DOHH2 (cell line): ENCODE results near the gene PACRG.

Source experiments
- H3F3A ChIP-seq: fragments of 200-600 bp; sonication (generic), shearing (Covaris generic); 2 replicates; pipeline ENCODE4 v1.6.0; 2016; ENCODE audit warnings: antibody characterized with exemption, mild to moderate bottlenecking; ENCODE audit not compliant: control insufficient read depth, insufficient read depth
- H3K27ac ChIP-seq: fragments of 200-600 bp; sonication (generic); 2 replicates; pipeline ENCODE4 v1.5.1; 2014; ENCODE audit warnings: low read depth, mild to moderate bottlenecking, low read length, moderate library complexity
- H3K27me3 ChIP-seq: fragments of 200-600 bp; sonication (generic); 2 replicates; pipeline ENCODE4 v1.6.1; 2014; ENCODE audit warnings: mild to moderate bottlenecking, low read length, mixed read lengths; ENCODE audit not compliant: control insufficient read depth
- H3K36me3 ChIP-seq: fragments of 200-600 bp; sonication (generic); 2 replicates; pipeline ENCODE4 v1.6.1; 2014; ENCODE audit warnings: mild to moderate bottlenecking, low read length, moderate library complexity, mixed read lengths; ENCODE audit not compliant: control insufficient read depth
- H3K4me1 ChIP-seq: fragments of 200-600 bp; sonication (generic); 2 replicates; pipeline ENCODE4 v1.6.1; 2014; ENCODE audit warnings: mild to moderate bottlenecking, low read length, mixed read lengths; ENCODE audit not compliant: control insufficient read depth
- H3K4me2 ChIP-seq: fragments of 200-600 bp; sonication (generic); 2 replicates; pipeline ENCODE4 v1.6.0; 2014; ENCODE audit warnings: mild to moderate bottlenecking, low read length, moderate library complexity
- H3K4me3 ChIP-seq: fragments of 200-600 bp; sonication (generic); 2 replicates; pipeline ENCODE4 v1.5.1; 2014; ENCODE audit warnings: mild to moderate bottlenecking, low read length, mixed read lengths
- H3K79me2 ChIP-seq: fragments of 200-600 bp; sonication (generic); 2 replicates; pipeline ENCODE4 v1.6.1; 2014; ENCODE audit warnings: mild to moderate bottlenecking, low read length, mixed read lengths; ENCODE audit not compliant: control insufficient read depth
- H3K9me2 ChIP-seq: fragments of 200-600 bp; sonication (generic); replicated peaks from 2 replicates; pipeline ENCODE4 v1.6.1; 2014; ENCODE audit warnings: mild to moderate bottlenecking, low read length, mixed read lengths; ENCODE audit not compliant: control insufficient read depth
- H3K9me3 ChIP-seq: fragments of 200-600 bp; sonication (generic); 2 replicates; pipeline ENCODE4 v1.6.1; 2014; ENCODE audit warnings: antibody characterized with exemption, low read length, mixed read lengths; ENCODE audit not compliant: control insufficient read depth, insufficient read depth
- H4K20me1 ChIP-seq: fragments of 200-600 bp; sonication (generic); 2 replicates; pipeline ENCODE4 v1.6.0; 2014; ENCODE audit warnings: low read depth, mild to moderate bottlenecking, antibody characterized with exemption, low read length, moderate library complexity; ENCODE audit not compliant: control insufficient read depth, insufficient read depth
- CTCF ChIP-seq: fragments of 200-600 bp; sonication (generic); IDR thresholded peaks from one replicate; pipeline ENCODE4 v1.5.1; 2014; ENCODE audit warnings: antibody characterized with exemption, mild to moderate bottlenecking, low read depth, low read length; ENCODE audit not compliant: poor library complexity, severe bottlenecking
- EZH2phosphoT487 ChIP-seq: fragments of 200-600 bp; sonication (generic); IDR thresholded peaks from 2 replicates; pipeline ENCODE4 v1.6.1; 2017; ENCODE audit warnings: borderline replicate concordance, mild to moderate bottlenecking, antibody characterized with exemption, low read length, moderate library complexity, mixed read lengths

PACRG gene

GRCh38 chr6:162700966-162701365 is 26.8 kb upstream of the PACRG start:
- Histone ChIP-seq H3K4me2 (no peak overlapping the region), H3F3A (no peaks in the 10 kb centered on the region), H3K27me3 (no peaks in the 10 kb centered on the region), H4K20me1 (no peaks in the 10 kb centered on the region), H3K4me3 (no peak overlapping the region), H3K9me3 (no peaks in the 10 kb centered on the region), H3K79me2 (no peaks in the 10 kb centered on the region), H3K4me1 (no peaks in the 10 kb centered on the region), H3K9me2 (no peaks in the 10 kb centered on the region), H3K36me3 (no peaks in the 10 kb centered on the region), H3K27ac (no peak overlapping the region)
- TF ChIP-seq CTCF, result no peak
- TF ChIP-seq EZH2phosphoT487, result no peak

- no peaks in the 10 kb centered on the region for H4K20me1 ChIP-seq
- no peaks in the 10 kb centered on the region for H3K4me1 ChIP-seq
- no peak overlapping the region for H3K4me2 ChIP-seq
- H3K36me3 ChIP-seq, result no peaks in the 10 kb centered on the region
- TF ChIP-seq CTCF (no peak), EZH2phosphoT487 (no peak)
- no peaks in the 10 kb centered on the region for H3F3A ChIP-seq
- H3K79me2 ChIP-seq, result no peaks in the 10 kb centered on the region
- no peaks in the 10 kb centered on the region for H3K9me2 ChIP-seq
- no peaks in the 10 kb centered on the region for H3K27me3 ChIP-seq
- H3K4me3 ChIP-seq, result no peak overlapping the region
- no peak overlapping the region for H3K27ac ChIP-seq
- no peaks in the 10 kb centered on the region for H3K9me3 ChIP-seq
Measured at GRCh38 chr6:162701551-162701950, 26.2 kb upstream of the PACRG start.

- Histone ChIP-seq H3K79me2 (no peaks in the 10 kb centered on the region), H3K4me1 (no peaks in the 10 kb centered on the region), H3K4me3 (no peak overlapping the region), H4K20me1 (no peaks in the 10 kb centered on the region), H3K27ac (no peak overlapping the region), H3K36me3 (no peaks in the 10 kb centered on the region), H3K9me2 (no peaks in the 10 kb centered on the region), H3K4me2 (no peak overlapping the region), H3K9me3 (no peaks in the 10 kb centered on the region), H3F3A (no peaks in the 10 kb centered on the region), H3K27me3 (no peaks in the 10 kb centered on the region)
- no peak for TF ChIP-seq EZH2phosphoT487
- no peak for TF ChIP-seq CTCF
Measured at GRCh38 chr6:162702446-162702845, 25.3 kb upstream of the PACRG start.

GRCh38 chr6:162704001-162704400 is 23.8 kb upstream of the PACRG start:
- no peaks in the 10 kb centered on the region for H3K36me3 ChIP-seq
- H3F3A ChIP-seq, result no peaks in the 10 kb centered on the region
- no peaks in the 10 kb centered on the region for H3K9me2 ChIP-seq
- no peak overlapping the region for H3K27ac ChIP-seq
- no peak overlapping the region for H3K4me2 ChIP-seq
- no peak overlapping the region for H3K4me3 ChIP-seq
- H3K4me1 ChIP-seq, result no peaks in the 10 kb centered on the region
- H4K20me1 ChIP-seq, result no peaks in the 10 kb centered on the region
- H3K79me2 ChIP-seq, result no peaks in the 10 kb centered on the region
- no peaks in the 10 kb centered on the region for H3K9me3 ChIP-seq
- TF ChIP-seq EZH2phosphoT487, result no peak
- TF ChIP-seq CTCF, result no peak
- H3K27me3 ChIP-seq, result no peaks in the 10 kb centered on the region
